DND-41 (cell line): ENCODE results near the gene ACAP2.

Experiments used
- ATAC-seq: fragments of 200-7000 bp; cut with Tn5 transposase; 3 replicates; pipeline ENCODE4 v1.9.1; 2021; ENCODE audit warnings: low read depth; ENCODE audit not compliant: insufficient read depth
- DNase-seq: peaks from one replicate; pipeline ENCODE4 v3.0.0-alpha.2; 2020
- H2AFZ ChIP-seq: 2 replicates; pipeline ENCODE4 v1.6.0; 2012; ENCODE audit warnings: low read depth, low read length
- H3K27ac ChIP-seq: 2 replicates; pipeline ENCODE4 v1.5.1; 2012; ENCODE audit warnings: low read length, inconsistent platforms
- H3K27me3 ChIP-seq: fragments of 200-600 bp; sonication (generic); 2 replicates; pipeline ENCODE4 v1.6.0; 2012; ENCODE audit warnings: low read length, mild to moderate bottlenecking, inconsistent platforms; ENCODE audit not compliant: insufficient read depth, poor library complexity
- H3K36me3 ChIP-seq: 2 replicates; pipeline ENCODE4 v1.5.1; 2012; ENCODE audit warnings: low read length, inconsistent platforms; ENCODE audit not compliant: insufficient read depth
- H3K4me1 ChIP-seq: 2 replicates; pipeline ENCODE4 v1.5.1; 2012; ENCODE audit warnings: mild to moderate bottlenecking, low read length; ENCODE audit not compliant: insufficient read depth
- H3K4me2 ChIP-seq: 2 replicates; pipeline ENCODE4 v1.6.0; 2012; ENCODE audit warnings: mild to moderate bottlenecking, moderate library complexity, low read length, inconsistent platforms; ENCODE audit not compliant: insufficient read depth
- H3K4me3 ChIP-seq, 2 experiments: fragments of 200-600 bp in 1 of 2; shearing (Covaris generic) in 1 of 2; 2 replicates each; pipeline ENCODE4 v1.5.1; 2012 to 2016; ENCODE audit warnings: inconsistent platforms in 2 of 2, low read length in 2 of 2, mild to moderate bottlenecking in 2 of 2, low read depth in 1 of 2, moderate library complexity in 1 of 2
- H3K79me2 ChIP-seq: 2 replicates; pipeline ENCODE4 v1.6.0; 2012; ENCODE audit warnings: low read length, inconsistent platforms; ENCODE audit not compliant: insufficient read depth
- H3K9ac ChIP-seq: 2 replicates; pipeline ENCODE4 v1.6.0; 2012; ENCODE audit warnings: low read depth, mild to moderate bottlenecking, inconsistent platforms, low read length, moderate library complexity
- H3K9me3 ChIP-seq: 2 replicates; pipeline ENCODE4 v1.5.1; 2012; ENCODE audit warnings: low read length, moderate library complexity, mild to moderate bottlenecking, inconsistent platforms; ENCODE audit not compliant: insufficient read depth, severe bottlenecking
- H4K20me1 ChIP-seq: 2 replicates; pipeline ENCODE4 v1.6.0; 2012; ENCODE audit warnings: low read length; ENCODE audit not compliant: insufficient read depth
- CTCF ChIP-seq: IDR thresholded peaks from 2 replicates; pipeline ENCODE4 v1.5.1; 2012; ENCODE audit warnings: borderline replicate concordance, low read length, moderate library complexity, mild to moderate bottlenecking; ENCODE audit not compliant: poor library complexity, severe bottlenecking; ENCODE audit errors: extremely low read depth
- EZH2 ChIP-seq: IDR thresholded peaks from 3 replicates; pipeline ENCODE4 v1.6.1; 2012; ENCODE audit warnings: borderline replicate concordance, low read depth, mild to moderate bottlenecking, moderate library complexity, low read length, inconsistent platforms; ENCODE audit not compliant: severe bottlenecking

The ACAP2 gene

GRCh38 chr3:195451373-195452015 lies 8.7 kb upstream of the ACAP2 start:
- no peak overlapping the region for H3K4me2 ChIP-seq

GRCh38 chr3:195450731-195451229 lies 8.0 kb upstream of the ACAP2 start:
- Histone ChIP-seq H3K9ac (no peak overlapping the region), H3K9me3 (no peaks in the 10 kb centered on the region), H3K4me3 (no peak overlapping the region), H3K79me2 (no peaks in the 10 kb centered on the region), H3K36me3 (no peaks in the 10 kb centered on the region), H3K4me2 (no peak overlapping the region), H3K4me1 (no peaks in the 10 kb centered on the region), H3K27me3 (no peaks in the 10 kb centered on the region), H3K27ac (no peak overlapping the region), H4K20me1 (no peaks in the 10 kb centered on the region), H2AFZ (no peak overlapping the region)
- ATAC-seq (no peak), DNase-seq (no peak)
- TF ChIP-seq EZH2: no peak
- no peak for TF ChIP-seq CTCF

More at GRCh38 chr3:195451373-195452015, 8.7 kb upstream of the ACAP2 start:
- Histone ChIP-seq H3K9me3 (no peaks in the 10 kb centered on the region), H4K20me1 (no peaks in the 10 kb centered on the region), H3K27me3 (no peaks in the 10 kb centered on the region), H3K4me1 (no peaks in the 10 kb centered on the region), H3K4me3 (no peak overlapping the region), H2AFZ (no peak overlapping the region), H3K27ac (no peak overlapping the region), H3K36me3 (no peaks in the 10 kb centered on the region), H3K79me2 (no peaks in the 10 kb centered on the region), H3K9ac (no peak overlapping the region)
- TF ChIP-seq CTCF (no peak), EZH2 (no peak)
- ATAC-seq (no peak), DNase-seq (no peak)

- H3K9ac ChIP-seq: no peak overlapping the region
- no peaks in the 10 kb centered on the region for H3K27me3 ChIP-seq
- DNase-seq: no peak
- H3K79me2 ChIP-seq: no peaks in the 10 kb centered on the region
- no peaks in the 10 kb centered on the region for H4K20me1 ChIP-seq
- no peaks in the 10 kb centered on the region for H3K9me3 ChIP-seq
- H2AFZ ChIP-seq: no peak overlapping the region
- no peak for ATAC-seq
- no peak overlapping the region for H3K27ac ChIP-seq
- no peak overlapping the region for H3K4me3 ChIP-seq
- no peak overlapping the region for H3K4me2 ChIP-seq
- H3K4me1 ChIP-seq: peaks cover 9% of the 10 kb centered on the region
- no peak for TF ChIP-seq EZH2
- TF ChIP-seq CTCF: no peak
- H3K36me3 ChIP-seq: no peaks in the 10 kb centered on the region
Observed at GRCh38 chr3:195448205-195448875, 5.5 kb upstream of the ACAP2 start.
